Activated CD8-positive, alpha-beta memory T cell treated with anti-CD3 and anti-CD28 coated beads for 48 hours (primary cell): ENCODE data around the gene GGCX.
"Not testable (repeated sequence)": the region's sequence is repeated elsewhere in the genome, so short reads cannot be mapped to it uniquely, and the experiment has no call there.

Experiments
- DNase-seq, 3 experiments: peaks; one replicate each; pipeline ENCODE4 v3.0.0-alpha.2; 2020; ENCODE audit warnings: low read depth in 2 of 3, low spot score in 2 of 3

Gene GGCX

GRCh38 chr2:85594715-85595300 lies 33.5 kb upstream of the GGCX start:
- no peak for DNase-seq

GRCh38 chr2:85593023-85593422 lies 31.7 kb upstream of the GGCX start:
- DNase-seq, result no peak

DNA sequence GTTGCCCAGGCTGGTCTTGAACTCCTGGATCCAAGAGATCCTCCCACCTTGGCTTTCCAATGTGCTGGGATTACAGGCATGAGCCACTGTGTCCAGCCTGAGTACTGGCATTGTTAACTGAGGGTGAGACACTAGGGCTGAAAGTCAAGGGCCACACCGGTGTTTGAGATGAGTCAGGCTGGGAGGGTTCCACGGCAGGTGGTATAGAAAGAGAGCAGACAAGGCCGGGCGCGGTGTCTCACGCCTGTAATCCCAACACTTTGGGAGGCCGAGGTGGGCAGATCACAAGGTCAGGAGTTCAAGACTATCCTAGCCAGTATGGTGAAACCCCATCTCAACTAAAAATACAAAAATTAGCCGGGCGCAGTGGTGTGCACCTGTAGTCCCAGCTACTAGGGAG lies 31.0 kb upstream of the GGCX start:
- DNase-seq, result not testable (repeated sequence)

GRCh38 chr2:85591563-85591962 lies 30.3 kb upstream of the GGCX start:
- DNase-seq, result no peak

GRCh38 chr2:85590950-85591349 lies 29.7 kb upstream of the GGCX start:
- no peak for DNase-seq

DNA sequence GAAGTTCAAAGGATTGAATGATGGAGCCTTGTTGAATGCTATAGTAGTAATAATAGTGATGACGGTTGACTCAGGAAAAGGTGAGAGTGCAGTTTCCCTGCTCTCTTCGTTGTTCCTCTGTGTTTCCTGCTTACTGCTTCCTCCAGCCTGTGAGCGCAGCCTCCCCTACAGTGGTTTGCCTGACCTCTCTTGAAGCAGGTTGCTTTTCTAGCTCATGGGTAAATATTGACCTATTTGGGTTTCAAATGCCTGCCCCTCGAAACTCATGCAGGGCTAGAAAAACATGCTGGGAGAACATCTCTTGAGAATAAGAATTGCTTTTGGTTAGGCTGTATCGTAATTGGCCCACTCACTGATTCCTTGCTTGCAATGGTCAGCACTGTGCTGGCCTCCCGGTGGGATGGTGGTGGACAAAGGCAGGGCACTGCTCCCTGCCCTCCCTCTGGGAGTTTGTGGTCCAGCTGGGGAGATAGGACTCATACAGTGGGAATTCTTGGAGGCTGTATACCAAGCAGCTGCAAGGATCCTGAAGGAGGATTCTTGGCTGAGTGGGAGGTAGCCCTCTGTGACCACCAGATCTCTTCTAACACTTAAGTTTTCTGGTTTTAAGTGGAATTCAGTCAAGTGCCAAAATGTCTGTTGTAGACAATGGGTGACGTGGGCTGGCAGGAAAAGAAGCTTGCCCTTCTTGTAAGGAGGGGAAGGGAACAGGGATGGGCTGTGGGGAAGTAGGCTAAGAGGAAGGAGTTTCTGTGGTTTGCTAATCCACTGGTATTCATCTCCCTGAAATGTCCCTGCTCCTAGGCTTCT lies 28.9 kb upstream of the GGCX start:
- no peak for DNase-seq

DNA sequence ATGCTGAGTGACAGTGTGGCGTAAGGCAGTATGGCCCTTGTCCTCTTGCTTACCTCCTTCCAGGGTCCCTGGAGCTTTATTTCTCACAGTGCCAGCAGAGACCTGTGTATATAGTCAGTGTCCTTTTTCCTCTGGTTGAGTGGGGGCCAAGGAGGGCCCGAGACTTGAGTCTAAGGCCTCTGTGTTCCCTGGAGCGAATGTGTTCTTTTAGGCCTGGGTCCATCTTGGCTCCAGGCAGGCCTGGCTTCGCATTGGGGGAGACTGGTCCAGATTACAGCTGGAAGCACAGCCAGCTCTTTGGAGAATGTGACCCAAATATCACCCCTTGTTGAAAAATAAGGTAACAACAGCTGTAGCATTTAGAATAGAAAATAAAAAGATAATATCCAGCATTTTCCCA lies 27.9 kb upstream of the GGCX start:
- DNase-seq, result no peak

GRCh38 chr2:85588645-85589044 lies 27.4 kb upstream of the GGCX start:
- DNase-seq, result no peak

DNA sequence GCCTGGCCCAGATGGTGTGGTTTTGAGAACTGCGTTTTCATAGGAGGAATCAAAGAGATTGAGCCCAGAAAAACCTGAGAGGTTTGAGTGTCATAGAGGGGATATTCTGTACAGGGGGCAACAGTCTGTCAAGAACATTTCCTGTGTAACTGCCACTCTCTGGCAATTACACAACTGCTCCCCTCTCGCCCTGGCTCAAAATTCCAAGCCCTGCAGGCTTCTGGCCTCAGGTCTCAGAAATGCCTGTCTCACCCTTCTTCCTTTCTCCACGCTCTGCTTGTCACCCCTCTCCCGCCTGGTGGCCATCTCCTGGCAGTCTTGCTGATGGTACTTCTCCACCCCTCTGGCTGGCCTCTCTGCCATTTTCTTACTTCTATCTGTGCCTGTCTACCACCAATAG lies 26.9 kb upstream of the GGCX start:
- no peak for DNase-seq

GRCh38 chr2:85585781-85586105 lies 24.4 kb upstream of the GGCX start:
- DNase-seq, result no peak

DNA sequence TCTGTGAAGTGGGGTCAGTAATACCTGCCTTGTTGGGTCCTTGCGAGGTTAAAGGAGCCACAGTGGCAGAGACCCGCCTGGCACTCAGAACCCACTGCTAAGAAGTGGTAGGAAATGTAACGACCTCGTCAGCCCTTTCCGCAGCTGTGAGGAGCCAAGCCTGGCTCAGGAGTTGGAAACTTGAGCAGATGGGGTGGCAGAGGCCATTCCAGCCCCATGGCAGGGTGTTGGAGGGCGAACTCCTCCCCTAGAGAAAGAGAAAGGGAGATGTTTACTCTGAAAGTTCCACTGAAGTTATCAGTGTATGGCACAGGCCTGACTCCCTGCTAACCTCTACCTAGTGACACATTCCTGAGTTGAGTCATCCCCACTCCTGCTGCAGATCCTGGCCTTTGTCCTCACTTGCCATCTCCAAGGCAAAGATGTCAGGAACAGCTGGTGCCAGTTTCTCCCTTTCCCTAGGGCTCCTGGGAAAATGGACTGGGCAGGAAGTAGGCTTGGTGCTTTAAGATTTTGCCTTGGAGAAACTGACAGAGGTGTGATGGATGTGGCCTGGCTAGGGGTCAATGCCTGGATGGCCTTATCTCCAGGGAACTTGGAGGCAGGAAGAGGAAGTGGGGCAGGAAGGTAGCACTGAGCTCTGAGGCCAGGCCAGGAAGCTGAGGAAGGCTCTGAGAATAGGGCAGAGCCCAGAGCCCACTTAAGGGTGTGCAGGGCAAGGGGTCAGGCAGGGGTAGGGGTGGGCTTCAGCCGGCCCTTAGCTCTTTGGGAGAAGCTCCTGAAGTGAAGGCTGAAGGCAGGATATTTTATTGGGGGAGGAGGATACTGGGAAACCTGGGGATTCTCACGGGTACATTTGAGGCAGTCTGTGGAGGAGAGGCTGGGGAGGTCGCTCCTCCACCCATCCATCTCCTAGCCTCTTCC lies 23.8 kb upstream of the GGCX start:
- DNase-seq, result no peak

DNA sequence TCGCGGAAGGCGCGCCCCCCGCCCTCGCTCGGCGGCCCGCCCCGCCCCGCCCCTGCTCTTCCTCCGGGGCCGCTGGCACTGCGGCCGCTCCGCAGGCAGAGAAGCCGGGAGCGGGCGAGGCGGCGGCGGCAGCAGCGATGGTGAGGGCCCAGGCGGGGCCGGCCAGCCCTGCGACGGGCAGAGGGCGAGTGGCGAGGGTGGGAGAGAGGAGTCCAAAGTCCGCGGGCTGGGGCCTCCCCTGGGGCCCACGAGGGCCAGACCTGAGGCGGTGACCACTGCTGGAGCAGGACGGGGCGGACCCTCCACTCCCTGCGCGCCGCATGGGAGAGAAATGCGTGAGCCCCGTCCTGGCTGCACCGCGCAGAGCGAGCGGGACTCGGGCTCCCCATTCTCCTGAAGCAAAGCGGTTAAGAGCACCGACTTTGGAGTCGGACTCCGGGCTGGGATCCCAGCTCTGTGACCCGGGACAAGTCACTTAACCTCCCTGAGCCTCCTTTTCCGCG lies 23.1 kb upstream of the GGCX start, which contains the start of gene VAMP5:
VAMP5 (plus strand) TSS at position 78 of the 503 bp plus-strand sequence; CDS start at position 138, 60 bp downstream.
- peak in 1 of 3 experiments; percentile 27 for DNase-seq

DNA sequence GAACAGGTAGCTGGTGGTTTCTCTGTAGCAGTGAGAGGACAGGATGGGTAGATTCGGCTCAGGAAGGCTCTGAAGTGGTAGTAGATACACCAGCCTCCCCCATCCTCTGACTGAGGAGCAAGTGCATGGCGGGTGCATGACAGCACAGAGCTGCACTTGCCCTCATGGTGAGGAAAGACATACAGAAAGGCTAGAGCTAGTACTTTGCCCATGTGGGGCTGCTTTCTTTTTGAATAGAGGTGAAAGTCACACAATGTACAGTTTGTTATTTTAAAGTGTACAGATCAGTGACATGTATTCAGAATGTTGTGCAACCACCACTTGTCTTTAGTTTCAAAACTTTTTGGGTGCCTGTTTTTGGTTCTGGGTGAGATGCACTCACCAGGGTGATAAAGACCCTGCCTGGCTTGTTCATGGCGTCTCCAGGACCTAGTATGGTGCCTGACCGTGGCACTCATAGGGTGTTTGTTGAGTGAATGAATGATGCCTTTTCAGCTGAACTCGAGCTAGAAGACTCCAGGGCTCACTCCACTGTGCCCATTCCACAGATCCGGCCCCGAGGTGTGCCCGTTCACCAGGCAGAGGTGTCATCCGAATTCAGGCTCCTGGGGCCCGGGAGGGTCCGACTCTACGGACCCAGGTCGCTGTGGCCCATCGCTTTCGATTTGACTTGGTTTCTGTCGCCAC lies 22.5 kb upstream of the GGCX start:
- no peak for DNase-seq

- DNase-seq, result no peak
Measured at GRCh38 chr2:85582492-85582891, 21.2 kb upstream of the GGCX start.

DNA sequence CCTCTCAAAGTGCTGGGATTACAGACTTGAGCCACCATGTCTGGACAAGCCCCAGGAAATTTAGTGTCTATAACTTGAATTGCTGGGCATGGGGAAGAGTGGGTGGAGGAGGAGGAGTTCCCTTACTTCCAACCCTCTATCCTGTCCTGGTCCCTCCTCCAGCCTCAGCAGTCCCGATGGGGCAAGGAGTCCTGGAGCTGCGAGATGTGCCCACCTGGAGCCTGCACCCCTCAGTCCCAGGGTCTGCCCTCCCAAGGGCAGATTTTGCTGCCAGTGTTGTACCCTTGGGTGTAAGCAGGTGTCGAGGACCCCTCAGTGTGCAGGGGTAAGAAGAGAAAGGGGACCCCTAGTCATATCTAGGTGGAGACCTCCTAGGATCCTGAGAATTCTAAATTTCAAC lies 18.9 kb upstream of the GGCX start:
- no peak for DNase-seq

DNA sequence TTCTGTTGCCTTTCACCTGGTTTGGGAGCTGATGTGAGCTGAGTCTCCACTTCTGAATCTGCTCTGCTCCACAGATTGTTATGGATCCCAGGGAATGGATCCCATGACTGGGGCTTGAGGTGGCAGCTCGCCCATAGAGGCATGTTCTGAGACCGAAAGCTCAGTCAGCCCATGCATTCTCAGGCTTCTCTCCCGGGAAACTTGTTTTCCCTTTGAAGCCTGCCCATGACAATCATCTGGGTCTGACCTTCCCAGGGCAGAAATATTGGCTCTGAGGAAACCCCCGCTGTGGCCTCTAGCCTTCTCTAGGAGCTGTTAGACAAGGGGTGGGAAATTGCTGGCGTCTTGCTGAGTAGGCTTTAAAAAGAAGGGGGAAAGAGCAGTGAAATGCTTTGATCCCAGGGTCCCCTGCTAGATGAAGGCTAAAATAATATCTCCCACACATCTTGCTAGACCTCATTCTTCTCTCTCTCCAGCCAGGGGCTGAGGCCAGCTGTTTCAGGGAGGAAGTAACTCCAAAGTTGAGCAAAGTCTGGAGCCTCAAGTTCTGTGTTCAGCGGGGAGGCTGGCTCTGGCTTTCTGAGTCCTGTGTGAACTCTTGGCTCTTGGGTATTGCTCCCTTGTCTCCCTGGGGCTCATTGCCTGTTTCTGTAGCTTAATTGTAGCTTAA lies 18.1 kb upstream of the GGCX start:
- DNase-seq, result no peak

DNA sequence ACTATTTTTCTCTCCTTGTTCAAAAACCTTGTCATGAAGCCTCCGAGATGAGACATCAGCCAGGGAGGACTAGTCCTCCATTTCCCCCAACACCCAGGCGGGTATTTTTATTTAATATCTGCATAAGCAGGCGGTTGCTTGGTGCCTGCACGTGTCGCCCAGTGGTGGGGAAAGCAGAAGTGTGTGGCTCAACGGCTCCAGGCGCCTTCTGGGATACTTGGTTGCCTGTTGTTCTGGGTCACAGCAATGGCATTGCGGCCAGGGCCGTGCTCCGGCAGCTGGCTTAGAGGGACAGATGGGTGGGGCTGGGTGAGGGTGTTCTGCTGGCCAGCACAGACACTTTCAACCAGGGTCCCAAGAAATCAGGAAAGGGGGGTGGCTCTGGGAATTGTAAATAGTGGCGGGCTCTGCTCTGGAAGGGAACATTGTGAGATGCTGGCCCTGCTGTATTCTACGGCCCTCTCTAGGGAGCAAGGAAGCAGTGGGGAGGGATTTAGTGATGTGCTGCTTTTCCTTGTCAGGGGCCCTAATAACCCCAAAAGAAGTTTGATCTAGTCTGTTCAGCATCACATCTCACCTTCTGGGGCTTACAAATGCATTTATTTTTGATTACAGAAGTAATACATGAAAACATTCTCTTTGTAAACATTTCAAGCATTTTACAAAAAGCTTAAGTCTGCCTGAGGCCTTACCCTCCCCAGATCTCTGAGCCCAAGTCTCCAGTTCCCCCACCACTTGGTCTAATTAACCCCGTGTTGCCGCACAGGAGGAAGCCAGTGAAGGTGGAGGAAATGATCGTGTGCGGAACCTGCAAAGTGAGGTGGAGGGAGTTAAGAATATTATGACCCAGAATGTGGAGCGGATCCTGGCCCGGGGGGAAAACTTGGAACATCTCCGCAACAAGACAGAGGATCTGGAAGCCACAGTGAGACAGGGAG lies 17.2 kb upstream of the GGCX start:
- no peak for DNase-seq

DNA sequence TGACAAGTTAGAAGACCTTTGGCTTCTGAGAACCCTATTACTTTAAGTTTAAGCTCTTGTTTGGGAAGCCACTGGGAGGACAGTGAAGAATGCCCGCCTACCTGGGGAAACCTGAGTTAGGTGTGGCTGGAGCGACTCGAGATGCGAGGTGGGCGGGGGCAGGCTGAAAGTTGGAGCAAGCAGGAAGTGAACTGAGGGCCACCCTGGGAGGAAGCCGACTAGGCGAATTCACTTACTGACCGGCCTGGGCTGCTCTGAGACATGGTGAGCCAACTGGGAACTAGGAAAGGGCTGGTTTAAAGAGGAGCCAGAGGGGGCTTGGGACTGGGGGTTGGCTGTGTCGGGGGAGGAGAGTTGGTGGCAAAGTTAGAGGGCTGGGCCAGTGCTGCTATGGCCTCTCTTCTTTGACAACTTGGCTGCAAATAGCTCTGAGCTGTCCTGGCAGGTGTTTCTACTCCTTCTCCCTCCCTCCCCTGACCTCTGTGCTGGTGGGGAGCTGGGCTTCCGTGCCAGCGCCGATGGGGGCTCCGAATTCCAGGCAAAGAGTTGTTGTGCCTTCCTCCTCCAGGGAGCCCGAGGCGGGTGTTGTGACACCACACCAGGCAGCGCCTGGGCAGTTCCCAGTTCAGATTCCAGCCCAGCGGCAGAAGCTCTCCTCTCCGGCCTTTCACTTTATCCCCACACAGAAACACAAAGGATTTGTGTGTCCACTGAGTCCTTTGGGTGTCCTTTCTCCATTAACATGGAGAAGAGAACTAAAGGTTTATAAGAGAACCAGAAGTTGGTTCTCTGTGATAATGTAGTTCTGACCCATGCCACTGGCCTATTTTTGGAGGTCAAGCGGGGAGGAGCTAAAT lies 16.3 kb upstream of the GGCX start, which contains the start of gene VAMP8:
VAMP8 (plus strand) TSS at position 201 of the 857 bp plus-strand sequence; CDS start at position 262, 61 bp downstream.
- peak in 1 of 3 experiments; percentile 38 for DNase-seq
